ENCODE data around the gene SEZ6L.

SEZ6L gene

DNA sequence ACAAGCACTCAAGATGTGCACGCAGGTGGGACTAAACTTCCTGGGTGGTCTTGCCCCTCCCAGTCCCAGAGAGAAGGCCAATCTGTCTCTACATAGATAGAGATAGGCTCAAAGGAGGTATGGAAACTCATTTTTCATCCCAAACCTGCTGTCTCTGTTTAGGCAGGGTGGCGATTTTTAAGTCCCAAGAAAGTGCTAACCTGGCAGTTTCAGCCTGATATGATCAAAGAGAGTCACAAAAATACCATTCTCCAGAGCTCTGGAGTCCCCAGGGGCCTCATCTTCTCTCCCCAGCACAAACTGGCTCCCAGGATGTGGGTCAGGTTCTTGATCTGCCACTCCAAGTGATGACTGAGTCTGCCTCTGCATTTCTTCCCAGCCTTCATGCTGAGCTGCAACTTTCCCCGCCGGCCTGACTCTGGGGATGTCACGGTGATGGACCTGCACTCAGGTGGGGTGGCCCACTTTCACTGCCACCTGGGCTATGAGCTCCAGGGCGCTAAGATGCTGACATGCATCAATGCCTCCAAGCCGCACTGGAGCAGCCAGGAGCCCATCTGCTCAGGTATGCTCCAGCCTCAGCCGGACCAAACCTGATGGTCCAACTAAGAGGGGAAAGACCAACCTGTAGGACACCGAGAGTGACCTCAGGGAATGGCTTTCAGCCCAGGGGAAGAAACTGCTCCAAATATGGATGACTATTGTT, 129.5 kb downstream of the SEZ6L start:
- no peak for DNase-seq (ENCODE audit: low spot score)

DNA sequence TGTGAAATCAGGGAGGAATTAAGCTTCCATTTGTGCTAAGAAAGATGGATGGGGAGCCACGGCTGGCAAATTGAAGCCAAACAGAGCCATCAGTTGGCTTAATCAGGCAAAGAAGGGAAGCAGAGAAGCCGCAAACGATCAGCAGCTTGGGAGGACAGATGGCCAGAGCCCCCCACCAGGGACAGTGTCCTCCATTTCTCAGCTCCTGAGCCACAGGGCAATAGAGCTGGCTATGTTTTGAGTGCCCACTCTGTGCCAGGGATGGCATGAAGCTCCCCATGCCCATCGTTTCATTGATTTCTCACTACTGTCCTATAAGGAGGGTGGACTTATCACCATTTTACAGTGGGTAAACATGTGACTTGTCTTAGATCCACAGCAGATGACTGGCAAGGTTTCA, 133.5 kb downstream of the SEZ6L start:
- no peak for DNase-seq (ENCODE audit: low spot score)

DNA sequence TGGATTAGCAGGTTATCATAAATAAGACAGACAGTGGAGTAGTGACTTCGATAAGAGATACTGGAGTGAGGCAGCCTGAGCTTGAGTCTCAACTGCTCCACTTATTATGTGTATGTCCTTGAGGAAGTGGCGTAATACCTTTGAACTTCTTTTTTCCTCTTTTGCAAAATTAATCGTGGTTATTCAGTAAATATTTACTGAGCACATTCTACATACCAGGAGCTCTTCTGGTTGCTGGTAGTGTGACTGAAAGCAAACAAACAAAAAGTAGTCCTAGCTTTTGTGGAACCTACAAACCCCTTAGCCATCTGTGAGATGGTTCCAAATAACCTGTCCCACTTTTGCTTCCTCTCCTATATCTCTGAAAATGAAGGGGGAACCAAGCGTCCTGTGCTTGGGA, 134.2 kb downstream of the SEZ6L start:
- no peak for DNase-seq (ENCODE audit: low spot score)

DNA sequence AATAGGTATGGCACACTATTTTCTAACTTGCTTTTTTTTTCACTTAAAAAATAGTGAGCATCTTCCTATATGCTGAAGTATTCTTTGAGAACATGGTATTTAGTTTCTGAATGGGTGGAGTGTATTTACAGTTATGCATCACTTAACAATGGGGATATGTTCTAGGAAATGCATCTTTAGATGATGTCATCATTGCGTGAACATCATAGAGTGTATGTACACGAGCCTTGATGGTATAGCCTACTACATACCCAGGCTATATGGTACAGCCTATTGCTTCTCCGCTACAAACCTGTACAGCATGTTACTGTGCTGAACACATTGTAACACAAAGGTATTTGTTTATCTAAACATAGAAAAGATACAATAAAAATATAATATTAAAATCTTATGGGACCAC, 135.5 kb downstream of the SEZ6L start:
- no peak for DNase-seq (ENCODE audit: low spot score)

GRCh38 chr22:26308467-26308866, 139.2 kb downstream of the SEZ6L start:
- DNase-seq (ENCODE audit: low spot score), result no peak

- no peak for DNase-seq (ENCODE audit: low spot score)
Observed at GRCh38 chr22:26310616-26311015, 141.4 kb downstream of the SEZ6L start.

- no peak for DNase-seq (ENCODE audit: low spot score)
Observed at GRCh38 chr22:26313291-26313690, 144.0 kb downstream of the SEZ6L start.

GRCh38 chr22:26314171-26314570, 144.9 kb downstream of the SEZ6L start:
- DNase-seq (ENCODE audit: low spot score), result no peak

DNA sequence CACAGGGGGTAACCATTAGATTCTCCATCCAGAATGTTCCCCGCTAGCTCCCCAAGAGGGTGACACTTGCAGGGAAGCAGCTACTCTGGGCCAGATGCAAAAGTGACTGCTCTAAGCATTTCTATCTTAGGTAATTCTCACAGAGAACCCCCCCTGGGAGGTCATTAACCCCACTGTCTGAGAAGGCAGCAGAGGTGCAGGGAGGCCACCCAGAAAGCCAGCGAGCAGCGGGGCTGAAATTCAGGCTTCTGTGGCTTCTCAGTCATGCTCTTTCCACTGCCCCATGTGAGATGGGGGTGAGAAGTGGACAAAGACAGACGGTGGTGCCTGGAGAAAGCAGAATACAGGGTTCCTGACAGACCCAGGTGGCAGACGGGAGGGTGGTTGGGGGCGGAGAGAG, 145.4 kb downstream of the SEZ6L start:
- no peak for DNase-seq (ENCODE audit: low spot score)

- no peak for DNase-seq (ENCODE audit: low spot score)
Observed at GRCh38 chr22:26316732-26317285, 147.5 kb downstream of the SEZ6L start.

DNA sequence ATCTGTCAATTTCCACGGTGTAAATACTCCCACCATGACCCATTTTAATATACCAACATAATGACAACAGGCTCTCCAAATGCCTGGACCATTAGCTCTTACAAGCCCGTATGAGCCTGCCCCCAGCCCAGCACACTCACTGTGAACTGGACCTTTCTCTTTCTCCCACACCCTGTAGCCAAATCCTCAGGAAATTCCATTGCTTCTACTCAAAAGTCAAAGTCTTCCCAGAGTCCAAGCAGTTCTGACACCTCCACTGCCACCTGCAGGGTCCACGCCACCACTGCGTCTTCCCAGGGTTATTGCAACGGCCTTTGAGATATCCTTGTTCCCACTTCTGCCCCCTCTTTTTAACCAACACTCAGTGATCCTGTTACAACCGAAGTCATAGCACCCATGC, 149.7 kb downstream of the SEZ6L start:
- DNase-seq (ENCODE audit: low spot score), result no peak

DNA sequence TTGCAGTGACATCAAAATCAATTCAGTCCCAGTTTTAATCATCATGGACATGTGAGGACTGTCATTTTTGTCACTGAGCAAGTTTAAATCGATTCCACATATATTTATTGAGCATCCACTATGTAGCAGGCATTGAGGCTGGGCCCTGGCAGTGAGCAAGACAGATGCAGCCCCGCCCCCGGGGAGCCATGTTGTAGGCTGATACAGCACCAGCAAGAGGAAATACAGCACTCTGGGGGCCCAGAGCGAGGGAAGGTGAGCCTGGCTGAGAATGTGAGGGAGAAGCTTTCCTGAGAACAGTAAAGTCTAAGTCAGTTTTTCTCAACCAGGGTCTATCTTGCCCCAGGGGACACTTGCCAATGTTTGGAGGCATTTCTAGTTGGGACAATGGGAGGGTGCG, 151.2 kb downstream of the SEZ6L start:
- DNase-seq (ENCODE audit: low spot score), result no peak

DNA sequence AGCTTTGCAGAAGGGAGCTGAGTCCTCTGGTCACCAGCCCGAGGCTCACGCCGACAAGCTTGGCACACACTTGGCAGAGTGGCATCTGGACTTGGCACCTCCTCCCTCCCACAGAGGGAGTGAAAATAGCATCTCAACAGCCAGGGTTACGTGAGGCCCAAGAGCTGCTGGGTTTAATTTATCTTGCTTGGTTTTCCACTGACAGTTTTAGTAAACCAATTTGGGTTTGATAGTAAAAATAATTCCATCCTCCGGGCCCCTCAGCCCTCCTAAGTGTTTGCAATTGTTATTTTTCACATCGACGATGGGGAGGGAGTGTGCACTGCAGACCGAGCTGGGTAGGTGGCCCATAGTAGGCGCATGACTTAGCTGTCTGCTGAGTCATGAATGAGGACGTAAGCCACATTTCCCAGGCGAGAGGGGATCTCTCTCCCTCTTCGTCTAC, 152.2 kb downstream of the SEZ6L start:
- DNase-seq (ENCODE audit: low spot score), result no peak

DNA sequence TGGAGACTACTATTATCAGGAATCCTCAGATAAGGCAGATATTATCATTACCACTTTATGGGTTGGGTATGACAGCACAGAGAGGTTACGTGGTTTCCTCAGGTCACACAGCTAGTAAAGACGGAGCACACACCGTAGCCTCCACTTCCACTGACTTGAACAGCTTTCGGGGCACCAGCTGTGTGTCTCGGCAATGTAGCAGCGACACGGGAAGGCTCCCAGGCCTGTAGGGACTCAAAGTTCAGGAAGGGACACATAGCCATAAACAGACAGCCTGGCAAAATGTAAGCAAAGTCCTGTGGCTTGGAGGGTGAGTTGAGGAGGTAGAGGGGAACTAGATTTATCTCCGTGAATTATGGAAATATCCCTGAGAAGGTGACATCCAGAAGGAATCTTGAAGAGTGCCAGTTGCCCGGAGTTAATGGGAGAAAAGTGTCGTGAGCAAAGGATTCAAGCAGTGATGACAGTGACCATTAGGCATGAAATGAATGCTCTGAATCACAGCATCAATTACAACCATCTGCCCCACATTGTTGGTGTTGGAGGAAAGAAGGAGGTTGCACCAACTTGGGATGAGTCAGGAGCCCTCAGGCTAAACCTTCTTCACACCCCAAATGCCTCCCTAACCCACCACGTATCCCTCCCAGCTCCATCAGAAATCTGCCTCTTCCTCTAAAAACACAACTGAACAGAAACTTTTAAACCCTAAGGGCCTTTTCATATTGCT, 153.1 kb downstream of the SEZ6L start:
- no peak for DNase-seq (ENCODE audit: low spot score)

GRCh38 chr22:26323013-26323412, 153.8 kb downstream of the SEZ6L start:
- DNase-seq (ENCODE audit: low spot score), result no peak

DNA sequence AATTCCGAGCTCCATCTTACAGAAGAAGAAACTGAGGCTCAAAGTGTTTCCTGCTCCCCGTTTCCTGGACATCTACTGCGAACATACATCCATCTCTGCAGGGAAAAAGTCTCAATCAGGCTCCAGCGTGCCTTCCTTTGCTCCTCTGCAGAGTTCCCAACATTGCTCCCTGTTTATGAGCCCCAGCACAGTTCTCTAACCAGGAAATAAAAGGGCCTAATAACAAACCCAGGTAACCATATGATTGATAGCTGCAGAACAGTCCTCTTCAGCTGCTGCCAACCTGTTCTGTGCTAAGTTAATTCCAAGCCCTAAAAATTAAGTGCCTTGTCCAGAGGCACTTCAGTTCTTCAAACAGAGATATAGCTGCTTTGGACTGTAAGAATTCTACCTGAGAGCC, 154.9 kb downstream of the SEZ6L start:
- no peak for DNase-seq (ENCODE audit: low spot score)

- DNase-seq (ENCODE audit: low spot score), result no peak
Observed at GRCh38 chr22:26325641-26326040, 156.4 kb downstream of the SEZ6L start.

GRCh38 chr22:26326803-26327202, 157.5 kb downstream of the SEZ6L start:
- no peak for DNase-seq (ENCODE audit: low spot score)

DNA sequence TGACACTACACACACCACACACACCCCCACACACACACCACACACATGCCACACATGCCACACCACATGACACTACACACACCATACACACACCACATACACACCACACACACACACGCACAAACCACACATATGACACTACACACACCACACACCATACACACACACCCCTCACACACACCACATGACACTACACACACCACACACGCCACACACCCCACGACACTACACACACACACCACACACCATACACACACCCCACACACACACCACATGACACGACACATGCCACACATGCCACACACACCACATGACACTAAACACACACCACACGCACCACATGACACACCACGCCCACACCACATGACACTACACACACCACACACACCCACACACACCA, 158.0 kb downstream of the SEZ6L start:
- no peak for DNase-seq (ENCODE audit: low spot score)

- DNase-seq (ENCODE audit: low spot score), result no peak
Observed at GRCh38 chr22:26328221-26328620, 159.0 kb downstream of the SEZ6L start.

DNA sequence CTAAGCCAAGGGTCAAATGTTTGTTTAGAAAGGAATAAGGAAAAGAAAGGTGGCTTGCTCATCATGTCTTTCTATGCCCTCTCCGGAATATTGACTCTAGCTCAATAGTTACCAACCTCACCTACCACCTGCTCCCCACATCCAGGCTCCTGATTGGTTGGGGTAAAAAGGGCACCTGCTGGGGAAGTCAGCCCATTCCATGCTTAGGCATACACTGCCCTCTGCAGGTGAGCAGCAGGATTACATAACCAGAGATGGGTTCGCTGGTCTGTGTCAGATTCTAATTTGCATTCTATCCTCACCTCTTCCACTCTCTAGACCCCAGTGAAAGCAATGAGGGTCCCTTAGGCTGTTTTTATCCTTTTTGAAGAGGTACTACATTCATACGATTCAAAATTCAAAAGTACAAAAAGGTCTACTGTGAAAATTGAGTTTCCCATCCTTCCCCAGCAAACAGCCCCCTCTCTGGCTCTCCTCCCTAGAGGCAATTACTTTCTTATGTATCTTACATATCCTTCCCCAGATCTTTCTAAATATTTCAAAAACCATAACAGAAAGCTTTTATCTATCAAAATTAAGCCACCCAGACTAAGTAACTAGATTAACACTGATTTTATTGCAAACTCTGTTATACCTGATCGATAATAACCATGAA, 161.8 kb downstream of the SEZ6L start:
- DNase-seq (ENCODE audit: low spot score), result peak; percentile 74

GRCh38 chr22:26333088-26333800, 164.0 kb downstream of the SEZ6L start:
- no peak for DNase-seq (ENCODE audit: low spot score)

All from HuH-7 (cell line).